ENCODE results near the gene EFCAB6. TPM values are rescaled to one million over a fixed set of nuclear protein-coding genes. Genes with fewer than 3 reads are reported as not detected.

Gene EFCAB6
- total and polyA plus RNA-seq, 2 of the 13 experiments (the other 11 are each of a cell fraction or from before 2014, with no cell fraction given) = not detected

DNA sequence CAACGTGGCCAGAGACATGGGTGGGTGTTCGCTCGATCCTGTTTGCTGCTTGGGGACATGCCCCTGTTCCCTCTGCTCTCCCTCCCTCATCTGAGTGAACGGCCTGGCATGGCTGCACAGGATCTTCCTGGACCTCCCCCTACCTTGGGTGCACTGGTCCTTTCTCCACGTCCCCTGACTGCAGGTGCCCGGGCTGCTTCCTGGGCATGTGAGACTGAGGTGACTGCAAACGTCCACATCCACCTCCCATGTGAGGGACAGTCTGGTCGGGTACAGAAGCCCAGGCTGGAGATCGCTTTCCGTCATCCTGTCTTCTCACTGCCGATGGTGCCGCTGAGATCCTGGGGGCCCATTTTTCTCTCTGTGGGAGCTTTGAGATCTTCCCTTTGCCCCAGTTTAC, 38.4 kb upstream of the EFCAB6 start:
- ChIA-PET CTCF (ENCODE audit: low intra/inter-chr PET ratio, low total read pairs) (no interaction called here), POLR2A (no interaction called here)
- FAIRE-seq (no peak), DNase-seq (ENCODE audit: low spot score) (no peak), ATAC-seq (no peak)
- TF ChIP-seq ZNF329 (CRISPR knock-in tag; IDR thresholded peaks at IDR 0.05; ENCODE audit: low read depth) = no peak
- TF ChIP-seq SMARCC2 (IDR thresholded peaks at IDR 0.05) = no peak
- no peak for TF ChIP-seq DNMT3B (CRISPR knock-in tag; conservative IDR thresholded peaks at IDR 0.05)
- TF ChIP-seq ZFP82 (CRISPR knock-in tag; IDR thresholded peaks at IDR 0.05; ENCODE audit: borderline replicate concordance) = no peak
- TF ChIP-seq RXRA (CRISPR knock-in tag; IDR thresholded peaks at IDR 0.05) = no peak
- TF ChIP-seq, protein P1, sequence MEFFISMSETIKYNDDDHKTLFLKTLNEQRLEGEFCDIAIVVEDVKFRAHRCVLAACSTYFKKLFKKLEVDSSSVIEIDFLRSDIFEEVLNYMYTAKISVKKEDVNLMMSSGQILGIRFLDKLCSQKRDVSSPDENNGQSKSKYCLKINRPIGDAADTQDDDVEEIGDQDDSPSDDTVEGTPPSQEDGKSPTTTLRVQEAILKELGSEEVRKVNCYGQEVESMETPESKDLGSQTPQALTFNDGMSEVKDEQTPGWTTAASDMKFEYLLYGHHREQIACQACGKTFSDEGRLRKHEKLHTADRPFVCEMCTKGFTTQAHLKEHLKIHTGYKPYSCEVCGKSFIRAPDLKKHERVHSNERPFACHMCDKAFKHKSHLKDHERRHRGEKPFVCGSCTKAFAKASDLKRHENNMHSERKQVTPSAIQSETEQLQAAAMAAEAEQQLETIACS (CRISPR knock-in tag; IDR thresholded peaks at IDR 0.05) = no peak
- 51% methylated on average over 8 of the region's 12 CpGs for WGBS (ENCODE audit: low lambda C conversion rate)
- in situ Hi-C loops (cut with HindIII; ENCODE audit: extremely low pct_ligation_motif_present, low pct_unique_long_range_greater_than_20kb) (no loop called here), intact Hi-C loops (cut with micrococcal nuclease; ENCODE audit: unreplicated experiment) (no loop called here)
- Histone ChIP-seq H3K4me2 (ENCODE audit: low read depth, low read length) (no peak overlapping the region), H3K27ac (ENCODE audit: extremely low read length, insufficient read depth, low read length) (no peak overlapping the region), H3K36me3 (replicated peaks in 1 of 2; ENCODE audit: control insufficient read depth in 1 of 2, insufficient read depth in 2 of 2, low read length in 2 of 2) (no peaks in the 10 kb centered on the region), H3K27me3 (ENCODE audit: control insufficient read depth in 1 of 2, insufficient read depth in 2 of 2, low read length in 2 of 2) (peaks cover 6 to 60% of the 10 kb centered on the region in 2 experiments; a peak in 3 of 5 replicates), H3K79me2 (ENCODE audit: insufficient read depth, low read length) (no peaks in the 10 kb centered on the region), H3K4me1 (ENCODE audit: insufficient read depth, low read length) (no peaks in the 10 kb centered on the region), H2AFZ (ENCODE audit: low read length) (no peak overlapping the region), H3K9me3 (ENCODE audit: low read length) (no peaks in the 10 kb centered on the region), H3K9ac (ENCODE audit: insufficient read depth, low read depth, low read length) (no peak overlapping the region), H4K20me1 (ENCODE audit: insufficient read depth, low read length) (peaks cover 4% of the 10 kb centered on the region; the same call in 1 of the 2 replicates), H3K4me3 (replicated peaks in 1 of 3; ENCODE audit: insufficient read depth in 1 of 3, low read depth in 2 of 3, low read length in 3 of 3) (no peak overlapping the region)
- no TSS peak for BruUV-seq (replicated peaks)

DNA sequence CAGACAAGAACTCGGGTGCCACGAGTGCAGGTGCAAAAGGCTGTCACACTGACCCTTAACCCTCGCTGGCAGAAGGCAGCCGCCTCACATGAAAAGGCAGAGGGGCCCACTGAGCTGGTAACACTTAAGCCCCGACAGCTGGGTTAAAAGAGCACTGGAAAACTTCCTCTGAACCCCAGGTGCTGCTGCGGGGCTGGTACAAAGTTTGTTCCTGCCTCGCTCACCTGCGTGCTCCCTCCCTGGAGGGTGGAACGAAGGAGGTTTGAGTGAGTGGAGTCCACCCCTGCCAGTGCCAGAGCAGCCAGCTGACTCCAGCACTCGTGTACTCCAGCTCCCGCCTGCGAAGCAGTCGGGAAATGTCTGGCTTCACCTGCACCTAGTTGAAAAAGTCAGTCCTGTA, 37.6 kb upstream of the EFCAB6 start:
- in situ Hi-C loops (cut with HindIII; ENCODE audit: extremely low pct_ligation_motif_present, low pct_unique_long_range_greater_than_20kb) = no loop called here
- BruUV-seq (replicated peaks) = no TSS peak
- whole genome bisulfite sequencing (ENCODE audit: low lambda C conversion rate) = 0% methylated on average over 5 of the region's 13 CpGs
- ChIA-PET CTCF (ENCODE audit: low intra/inter-chr PET ratio, low total read pairs) (no interaction called here), POLR2A (no interaction called here)
- Histone ChIP-seq H3K4me2 (ENCODE audit: low read depth, low read length) (no peak overlapping the region), H3K79me2 (ENCODE audit: insufficient read depth, low read length) (no peaks in the 10 kb centered on the region), H3K27ac (ENCODE audit: extremely low read length, insufficient read depth, low read length) (no peak overlapping the region), H2AFZ (ENCODE audit: low read length) (no peak overlapping the region), H3K4me3 (replicated peaks in 1 of 3; ENCODE audit: insufficient read depth in 1 of 3, low read depth in 2 of 3, low read length in 3 of 3) (no peak overlapping the region), H3K9ac (ENCODE audit: insufficient read depth, low read depth, low read length) (no peak overlapping the region), H3K27me3 (ENCODE audit: control insufficient read depth in 1 of 2, insufficient read depth in 2 of 2, low read length in 2 of 2) (peaks cover 6 to 63% of the 10 kb centered on the region in 2 experiments; a peak in 3 of 5 replicates), H3K4me1 (ENCODE audit: insufficient read depth, low read length) (no peaks in the 10 kb centered on the region), H3K36me3 (replicated peaks in 1 of 2; ENCODE audit: control insufficient read depth in 1 of 2, insufficient read depth in 2 of 2, low read length in 2 of 2) (no peaks in the 10 kb centered on the region), H4K20me1 (ENCODE audit: insufficient read depth, low read length) (peaks cover 4% of the 10 kb centered on the region; the same call in 1 of the 2 replicates), H3K9me3 (ENCODE audit: low read length) (no peaks in the 10 kb centered on the region)
- ATAC-seq (no peak), DNase-seq (ENCODE audit: low spot score) (no peak), FAIRE-seq (no peak)
- intact Hi-C loops (cut with micrococcal nuclease; ENCODE audit: unreplicated experiment) = no loop called here
- TF ChIP-seq ZNF550 (CRISPR knock-in tag; IDR thresholded peaks at IDR 0.05; ENCODE audit: borderline replicate concordance) (no peak), ZMYM3 (CRISPR knock-in tag; IDR thresholded peaks at IDR 0.05) (no peak), SAFB2 (CRISPR knock-in tag; IDR thresholded peaks at IDR 0.05; ENCODE audit: borderline replicate concordance, low read depth) (no peak), CAMTA2 (CRISPR knock-in tag; IDR thresholded peaks at IDR 0.05; ENCODE audit: borderline replicate concordance) (no peak), PHB2 (IDR thresholded peaks at IDR 0.05; ENCODE audit: partially characterized antibody) (no peak), SNAI1 (CRISPR knock-in tag; IDR thresholded peaks at IDR 0.05; ENCODE audit: borderline replicate concordance) (no peak), MTA3 (CRISPR knock-in tag; IDR thresholded peaks at IDR 0.05) (no peak), ZKSCAN5 (CRISPR knock-in tag; IDR thresholded peaks at IDR 0.05) (no peak), ZSCAN12 (CRISPR knock-in tag; IDR thresholded peaks at IDR 0.05) (no peak)
- TF ChIP-seq, protein P2, sequence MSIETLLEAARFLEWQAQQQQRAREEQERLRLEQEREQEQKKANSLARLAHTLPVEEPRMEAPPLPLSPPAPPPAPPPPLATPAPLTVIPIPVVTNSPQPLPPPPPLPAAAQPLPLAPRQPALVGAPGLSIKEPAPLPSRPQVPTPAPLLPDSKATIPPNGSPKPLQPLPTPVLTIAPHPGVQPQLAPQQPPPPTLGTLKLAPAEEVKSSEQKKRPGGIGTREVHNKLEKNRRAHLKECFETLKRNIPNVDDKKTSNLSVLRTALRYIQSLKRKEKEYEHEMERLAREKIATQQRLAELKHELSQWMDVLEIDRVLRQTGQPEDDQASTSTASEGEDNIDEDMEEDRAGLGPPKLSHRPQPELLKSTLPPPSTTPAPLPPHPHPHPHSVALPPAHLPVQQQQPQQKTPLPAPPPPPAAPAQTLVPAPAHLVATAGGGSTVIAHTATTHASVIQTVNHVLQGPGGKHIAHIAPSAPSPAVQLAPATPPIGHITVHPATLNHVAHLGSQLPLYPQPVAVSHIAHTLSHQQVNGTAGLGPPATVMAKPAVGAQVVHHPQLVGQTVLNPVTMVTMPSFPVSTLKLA (IDR thresholded peaks at IDR 0.05) = no peak
- TF ChIP-seq, protein P3, sequence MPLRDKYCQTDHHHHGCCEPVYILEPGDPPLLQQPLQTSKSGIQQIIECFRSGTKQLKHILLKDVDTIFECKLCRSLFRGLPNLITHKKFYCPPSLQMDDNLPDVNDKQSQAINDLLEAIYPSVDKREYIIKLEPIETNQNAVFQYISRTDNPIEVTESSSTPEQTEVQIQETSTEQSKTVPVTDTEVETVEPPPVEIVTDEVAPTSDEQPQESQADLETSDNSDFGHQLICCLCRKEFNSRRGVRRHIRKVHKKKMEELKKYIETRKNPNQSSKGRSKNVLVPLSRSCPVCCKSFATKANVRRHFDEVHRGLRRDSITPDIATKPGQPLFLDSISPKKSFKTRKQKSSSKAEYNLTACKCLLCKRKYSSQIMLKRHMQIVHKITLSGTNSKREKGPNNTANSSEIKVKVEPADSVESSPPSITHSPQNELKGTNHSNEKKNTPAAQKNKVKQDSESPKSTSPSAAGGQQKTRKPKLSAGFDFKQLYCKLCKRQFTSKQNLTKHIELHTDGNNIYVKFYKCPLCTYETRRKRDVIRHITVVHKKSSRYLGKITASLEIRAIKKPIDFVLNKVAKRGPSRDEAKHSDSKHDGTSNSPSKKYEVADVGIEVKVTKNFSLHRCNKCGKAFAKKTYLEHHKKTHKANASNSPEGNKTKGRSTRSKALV (CRISPR knock-in tag; IDR thresholded peaks at IDR 0.05) = no peak

Measured in HepG2 (cell line).